ENCODE measurements around the gene STARD8. TPM values are rescaled to one million over a fixed set of nuclear protein-coding genes. Genes with fewer than 3 reads are reported as not detected.

Gene STARD8
- total and polyA plus RNA-seq, 4 donors = 1.8 to 10.7 (median 8.3) TPM

GRCh38 chrX:68681443-68681941, 34.0 kb downstream of the STARD8 start:
- no peaks in the 10 kb centered on the region for H3K9me3 ChIP-seq (ENCODE audit: control insufficient read depth in 4 of 4, low read length in 3 of 4)
- H3K27me3 ChIP-seq (ENCODE audit: control insufficient read depth in 4 of 4, insufficient read depth in 4 of 4, low read length in 3 of 4) = no peaks in the 10 kb centered on the region
- no peak overlapping the region for H3K4me3 ChIP-seq (ENCODE audit: low read depth in 1 of 3, low read length in 3 of 3)
- peaks cover 0 to 6% (median 0%) of the 10 kb centered on the region in 4 donors for H3K4me1 ChIP-seq (ENCODE audit: control insufficient read depth in 4 of 4, insufficient read depth in 4 of 4, low read length in 3 of 4)
- H3K36me3 ChIP-seq (ENCODE audit: control insufficient read depth in 4 of 4, insufficient read depth in 3 of 4, low read depth in 1 of 4, low read length in 3 of 4) = no peaks in the 10 kb centered on the region
- H3K27ac ChIP-seq (ENCODE audit: low read depth in 1 of 2, low read length in 2 of 2) = no peak overlapping the region
- DNase-seq (ENCODE audit: low spot score) = no peak
- TF ChIP-seq, protein P1, sequence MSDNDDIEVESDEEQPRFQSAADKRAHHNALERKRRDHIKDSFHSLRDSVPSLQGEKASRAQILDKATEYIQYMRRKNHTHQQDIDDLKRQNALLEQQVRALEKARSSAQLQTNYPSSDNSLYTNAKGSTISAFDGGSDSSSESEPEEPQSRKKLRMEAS (IDR thresholded peaks at IDR 0.05) = no peak
- no peak overlapping the region for H3K9ac ChIP-seq (ENCODE audit: low read depth in 1 of 2, low read length in 2 of 2)
- 78% methylated on average over 2 of the region's 2 CpGs for whole genome bisulfite sequencing

- H3K4me1 ChIP-seq (ENCODE audit: control insufficient read depth in 4 of 4, insufficient read depth in 4 of 4, low read length in 3 of 4) = peaks cover 0 to 7% (median 0%) of the 10 kb centered on the region in 4 donors
- H3K27ac ChIP-seq (ENCODE audit: low read depth in 1 of 2, low read length in 2 of 2) = no peak overlapping the region
- no peaks in the 10 kb centered on the region for H3K27me3 ChIP-seq (ENCODE audit: control insufficient read depth in 4 of 4, insufficient read depth in 4 of 4, low read length in 3 of 4)
- TF ChIP-seq RAD21 (IDR thresholded peaks at IDR 0.05) = no peak
- TF ChIP-seq RXRA (IDR thresholded peaks at IDR 0.05) = no peak
- no peak for TF ChIP-seq NR2F2 (IDR thresholded peaks at IDR 0.05)
- TF ChIP-seq, protein P2, sequence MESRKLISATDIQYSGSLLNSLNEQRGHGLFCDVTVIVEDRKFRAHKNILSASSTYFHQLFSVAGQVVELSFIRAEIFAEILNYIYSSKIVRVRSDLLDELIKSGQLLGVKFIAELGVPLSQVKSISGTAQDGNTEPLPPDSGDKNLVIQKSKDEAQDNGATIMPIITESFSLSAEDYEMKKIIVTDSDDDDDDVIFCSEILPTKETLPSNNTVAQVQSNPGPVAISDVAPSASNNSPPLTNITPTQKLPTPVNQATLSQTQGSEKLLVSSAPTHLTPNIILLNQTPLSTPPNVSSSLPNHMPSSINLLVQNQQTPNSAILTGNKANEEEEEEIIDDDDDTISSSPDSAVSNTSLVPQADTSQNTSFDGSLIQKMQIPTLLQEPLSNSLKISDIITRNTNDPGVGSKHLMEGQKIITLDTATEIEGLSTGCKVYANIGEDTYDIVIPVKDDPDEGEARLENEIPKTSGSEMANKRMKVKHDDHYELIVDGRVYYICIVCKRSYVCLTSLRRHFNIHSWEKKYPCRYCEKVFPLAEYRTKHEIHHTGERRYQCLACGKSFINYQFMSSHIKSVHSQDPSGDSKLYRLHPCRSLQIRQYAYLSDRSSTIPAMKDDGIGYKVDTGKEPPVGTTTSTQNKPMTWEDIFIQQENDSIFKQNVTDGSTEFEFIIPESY (IDR thresholded peaks at IDR 0.05) = no peak
- no peak for TF ChIP-seq JUND (IDR thresholded peaks at IDR 0.05)
- TF ChIP-seq, protein P1 (IDR thresholded peaks at IDR 0.05) = no peak
- no peak for TF ChIP-seq HNF4G (IDR thresholded peaks at IDR 0.05)
- no peak for TF ChIP-seq FOXA1 (IDR thresholded peaks at IDR 0.05)
- TF ChIP-seq REST (IDR thresholded peaks at IDR 0.05) = no peak
- TF ChIP-seq SP1 (IDR thresholded peaks at IDR 0.05) = no peak
- H3K4me3 ChIP-seq (ENCODE audit: low read depth in 1 of 3, low read length in 3 of 3) = no peak overlapping the region
- DNase-seq (ENCODE audit: low spot score) = no peak
- 90% methylated on average over 3 of the region's 3 CpGs for WGBS
- no peak overlapping the region for H3K9ac ChIP-seq (ENCODE audit: low read depth in 1 of 2, low read length in 2 of 2)
- no peaks in the 10 kb centered on the region for H3K36me3 ChIP-seq (ENCODE audit: control insufficient read depth in 4 of 4, insufficient read depth in 3 of 4, low read depth in 1 of 4, low read length in 3 of 4)
- no peaks in the 10 kb centered on the region for H3K9me3 ChIP-seq (ENCODE audit: control insufficient read depth in 4 of 4, low read length in 3 of 4)
Measured at GRCh38 chrX:68682790-68683189, 35.3 kb downstream of the STARD8 start.

- 93% methylated on average over 2 of the region's 2 CpGs for WGBS
- peaks cover 0 to 7% (median 0%) of the 10 kb centered on the region in 4 donors for H3K4me1 ChIP-seq (ENCODE audit: control insufficient read depth in 4 of 4, insufficient read depth in 4 of 4, low read length in 3 of 4)
- H3K27ac ChIP-seq (ENCODE audit: low read depth in 1 of 2, low read length in 2 of 2) = no peak overlapping the region
Measured at GRCh38 chrX:68683580-68683979, 36.1 kb downstream of the STARD8 start.

More at GRCh38 chrX:68683580-68683979, 36.1 kb downstream of the STARD8 start:
- no peak for TF ChIP-seq JUND (IDR thresholded peaks at IDR 0.05)
- no peak for TF ChIP-seq FOXA1 (IDR thresholded peaks at IDR 0.05)
- no peak for TF ChIP-seq SP1 (IDR thresholded peaks at IDR 0.05)
- TF ChIP-seq, protein P3, sequence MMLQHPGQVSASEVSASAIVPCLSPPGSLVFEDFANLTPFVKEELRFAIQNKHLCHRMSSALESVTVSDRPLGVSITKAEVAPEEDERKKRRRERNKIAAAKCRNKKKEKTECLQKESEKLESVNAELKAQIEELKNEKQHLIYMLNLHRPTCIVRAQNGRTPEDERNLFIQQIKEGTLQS (IDR thresholded peaks at IDR 0.05) = no peak
- TF ChIP-seq GABPA (IDR thresholded peaks at IDR 0.05 in 1 of 2, conservative IDR thresholded peaks at IDR 0.05 in 1 of 2) = no peak
- no peaks in the 10 kb centered on the region for H3K9me3 ChIP-seq (ENCODE audit: control insufficient read depth in 4 of 4, low read length in 3 of 4)
- H3K27me3 ChIP-seq (ENCODE audit: control insufficient read depth in 4 of 4, insufficient read depth in 4 of 4, low read length in 3 of 4) = no peaks in the 10 kb centered on the region
- H3K9ac ChIP-seq (ENCODE audit: low read depth in 1 of 2, low read length in 2 of 2) = no peak overlapping the region
- no peak for DNase-seq (ENCODE audit: low spot score)
- no peak overlapping the region for H3K4me3 ChIP-seq (ENCODE audit: low read depth in 1 of 3, low read length in 3 of 3)
- no peaks in the 10 kb centered on the region for H3K36me3 ChIP-seq (ENCODE audit: control insufficient read depth in 4 of 4, insufficient read depth in 3 of 4, low read depth in 1 of 4, low read length in 3 of 4)

All from liver (tissue), 9 donors.